Nasal cavity respiratory epithelium epithelial cell of viscerocranial mucosa (primary cell): ENCODE measurements around the gene SERP2. TPM values are rescaled to one million over a fixed set of nuclear protein-coding genes. Genes with fewer than 3 reads are reported as not detected.

Experiments used
- total RNA-seq: library from RNA; depleted of rRNA; stranded (reverse); fragments of >200 nt; gene quantifications from 2 replicates; pipeline ENCODE4 v1.2.3, GENCODE V29; 2014

Gene SERP2
- total RNA-seq: 0.36 and 0.68 TPM in 2 replicates

DNA sequence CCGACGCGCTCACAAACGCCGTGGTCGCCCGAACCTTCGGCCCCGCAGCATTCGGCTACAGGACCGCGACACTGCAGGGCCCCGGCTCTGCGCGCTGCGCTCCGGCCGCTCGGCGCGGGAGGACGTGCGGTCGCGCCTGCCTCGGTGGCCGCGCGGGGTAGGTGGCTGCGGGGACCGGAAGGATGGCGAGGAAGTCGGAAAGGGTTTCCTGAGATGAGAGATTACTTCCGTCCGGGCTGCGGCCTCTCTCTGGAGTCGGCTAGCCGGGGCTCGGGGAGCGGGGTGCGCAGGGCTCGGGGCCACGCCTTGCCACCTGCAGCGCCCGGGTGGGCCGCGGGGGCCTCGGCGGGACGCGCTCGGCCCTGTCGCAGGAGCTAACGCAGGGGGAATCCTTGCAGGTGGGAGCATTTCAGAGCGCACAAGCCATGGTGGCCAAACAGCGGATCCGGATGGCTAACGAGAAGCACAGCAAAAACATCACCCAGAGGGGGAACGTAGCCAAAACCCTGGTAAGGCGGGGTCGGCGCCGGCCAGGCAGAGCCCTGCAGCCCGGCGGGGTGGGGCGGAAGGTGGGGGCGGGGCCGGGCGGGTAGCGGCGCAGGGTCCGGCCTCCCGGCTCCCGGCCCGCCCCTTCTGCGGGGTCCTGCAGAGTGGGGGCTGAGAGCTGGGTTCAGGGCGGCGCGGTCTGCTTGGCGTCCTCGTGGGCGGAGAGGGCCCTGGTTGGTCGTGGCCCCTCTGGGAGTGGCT, at the start of gene SERP2:
TSS of gene SERP2 (plus strand) at position 224 of the 747 bp plus-strand sequence. CDS start at position 426, 202 bp downstream.

Other genes starting within 250 kb of the SERP2 start
- gene TSC22D1, start 202.5 kb downstream of the SERP2 start, total RNA-seq: 60.5 and 106 TPM in 2 replicates